ENCODE results near the gene NAPB.

NAPB gene

DNA sequence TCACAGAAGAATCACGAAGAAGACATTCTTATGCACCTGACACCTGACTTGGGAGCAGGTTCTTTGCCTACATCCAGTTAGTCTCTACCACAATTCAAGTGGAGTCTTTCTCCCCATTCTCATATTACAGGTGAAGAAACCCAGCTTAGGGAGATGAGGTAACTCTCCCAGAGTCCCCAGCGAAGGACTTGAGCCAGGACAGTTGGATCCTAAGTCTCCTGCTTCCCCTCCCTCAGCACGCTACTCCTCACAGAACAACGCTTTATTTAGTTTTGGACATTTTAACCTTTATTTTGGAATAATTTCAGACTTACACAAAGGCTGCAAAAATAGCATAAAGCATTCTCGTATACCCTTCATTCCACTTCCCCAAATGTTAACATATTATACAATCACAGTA lies 17.4 kb upstream of the NAPB start:
- Histone ChIP-seq H3K4me2 (ENCODE audit: insufficient read depth, low read length, poor library complexity, severe bottlenecking) (no peak overlapping the region), H2BK15ac (ENCODE audit: low read length) (no peak overlapping the region), H3K4ac (ENCODE audit: low read length) (no peak overlapping the region), H3K36me3 (replicated peaks in 1 of 2; ENCODE audit: control insufficient read depth in 2 of 2, insufficient read depth in 2 of 2, low read length in 2 of 2) (no peaks in the 10 kb centered on the region), H4K91ac (ENCODE audit: low read depth, low read length, poor library complexity) (no peak overlapping the region), H3K4me3 (ENCODE audit: low read length in 2 of 2) (no peak overlapping the region), H3K14ac (ENCODE audit: low read length) (no peak overlapping the region), H2AK5ac (ENCODE audit: low read depth, low read length) (no peak overlapping the region), H3K9ac (ENCODE audit: low read depth, low read length, poor library complexity) (no peak overlapping the region), H3K27ac (replicated peaks; ENCODE audit: low read length) (no peak overlapping the region), H4K8ac (ENCODE audit: low read depth, low read length) (no peak overlapping the region), H3K79me1 (ENCODE audit: low read depth, low read length) (no peaks in the 10 kb centered on the region), H2BK12ac (ENCODE audit: low read length) (no peak overlapping the region), H2BK5ac (ENCODE audit: low read length) (no peak overlapping the region), H3K27me3 (ENCODE audit: control insufficient read depth in 3 of 3, insufficient read depth in 3 of 3, low read depth in 1 of 3, low read length in 3 of 3) (peaks cover 0 to 66% (median 0%) of the 10 kb centered on the region in 3 experiments), H2BK120ac (ENCODE audit: low read depth, low read length) (no peak overlapping the region), H3K4me1 (ENCODE audit: control insufficient read depth in 2 of 2, insufficient read depth in 1 of 2, low read depth in 1 of 2, low read length in 2 of 2) (no peaks in the 10 kb centered on the region), H3K9me3 (replicated peaks in 1 of 2; ENCODE audit: control insufficient read depth in 2 of 2, insufficient read depth in 1 of 2, low read depth in 1 of 2, low read length in 2 of 2) (no peaks in the 10 kb centered on the region), H3K18ac (ENCODE audit: low read length) (no peak overlapping the region), H3K23ac (ENCODE audit: low read depth, low read length, poor library complexity) (no peak overlapping the region), H2AFZ (ENCODE audit: low read length) (no peak overlapping the region)
- no CpG with 5 or more reads among the region's 5 CpGs for WGBS, 2 donors (ENCODE audit: extremely low coverage in 2 of 2, insufficient read length in 2 of 2, insufficient replicate concordance in 1 of 2)
- DNase-seq (ENCODE audit: low spot score) = no peak

DNA sequence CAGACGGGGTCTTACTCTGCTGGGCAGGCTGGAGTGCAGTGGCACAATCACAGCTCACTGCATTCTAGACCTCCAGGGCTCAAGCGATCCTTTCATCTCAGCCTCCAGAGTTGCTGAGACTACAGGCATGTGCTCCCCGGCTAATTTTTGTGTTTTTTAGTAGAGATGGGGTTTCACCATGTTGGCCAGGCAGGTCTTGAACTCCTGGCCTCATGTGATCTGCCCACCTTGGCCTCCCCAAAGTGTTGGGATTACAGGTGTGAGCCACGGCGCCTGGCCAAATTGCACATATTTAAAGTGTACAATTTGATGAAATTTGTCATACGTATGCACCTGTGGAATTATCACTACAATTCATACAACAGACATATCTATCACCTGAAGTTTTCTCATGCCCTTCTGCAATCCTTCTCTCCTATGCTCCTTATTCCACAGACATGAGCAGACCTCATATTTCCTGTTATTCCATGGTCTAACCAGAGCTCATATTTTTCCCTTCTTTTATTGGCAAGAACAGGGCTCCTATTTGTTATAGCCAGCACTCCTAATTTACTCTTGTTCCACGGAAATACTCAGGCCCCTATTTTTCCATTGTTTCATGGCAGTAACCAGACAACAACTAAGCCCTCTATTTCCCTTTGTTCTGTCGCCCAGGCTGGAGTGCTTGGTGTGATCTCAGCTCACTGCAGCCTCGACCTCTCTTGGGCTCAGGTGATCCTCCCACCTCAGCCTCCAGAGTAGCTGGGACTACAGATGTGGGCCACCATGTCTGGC lies 16.0 kb upstream of the NAPB start:
- no CpG with 5 or more reads among the region's 9 CpGs for WGBS, 2 donors (ENCODE audit: extremely low coverage in 2 of 2, insufficient read length in 2 of 2, insufficient replicate concordance in 1 of 2)

DNA sequence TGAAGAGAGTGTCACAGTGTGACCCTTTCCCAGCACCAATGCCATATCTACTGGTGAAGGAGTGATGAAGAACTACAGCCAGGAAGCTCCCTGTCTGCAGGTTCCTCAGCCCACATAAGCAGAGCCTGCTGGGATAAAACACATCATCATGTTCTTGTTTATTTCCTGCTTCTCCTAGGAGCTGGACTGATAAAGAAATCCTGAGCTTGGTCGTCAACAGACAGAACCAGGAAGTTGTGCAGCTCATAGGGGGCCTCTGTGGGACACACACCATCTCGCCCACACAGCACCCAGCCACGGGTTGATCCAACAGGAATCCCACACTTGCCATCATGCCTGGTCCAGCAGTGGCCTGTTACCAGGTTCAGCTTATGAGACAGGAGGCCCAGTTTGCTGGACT lies 15.4 kb upstream of the NAPB start:
- H3K79me1 ChIP-seq (ENCODE audit: low read depth, low read length) = no peaks in the 10 kb centered on the region
- H2AK5ac ChIP-seq (ENCODE audit: low read depth, low read length) = no peak overlapping the region
- H3K9me3 ChIP-seq (replicated peaks in 1 of 2; ENCODE audit: control insufficient read depth in 2 of 2, insufficient read depth in 1 of 2, low read depth in 1 of 2, low read length in 2 of 2) = no peaks in the 10 kb centered on the region
- no peak overlapping the region for H3K4ac ChIP-seq (ENCODE audit: low read length)
- no peak for DNase-seq (ENCODE audit: low spot score)
- H2BK12ac ChIP-seq (ENCODE audit: low read length) = no peak overlapping the region
- no peaks in the 10 kb centered on the region for H3K4me1 ChIP-seq (ENCODE audit: control insufficient read depth in 2 of 2, insufficient read depth in 1 of 2, low read depth in 1 of 2, low read length in 2 of 2)
- H3K18ac ChIP-seq (ENCODE audit: low read length) = no peak overlapping the region
- H2AFZ ChIP-seq (ENCODE audit: low read length) = no peak overlapping the region
- no CpG with 5 or more reads among the region's 3 CpGs for WGBS, 2 donors (ENCODE audit: extremely low coverage in 2 of 2, insufficient read length in 2 of 2, insufficient replicate concordance in 1 of 2)
- H3K36me3 ChIP-seq (replicated peaks in 1 of 2; ENCODE audit: control insufficient read depth in 2 of 2, insufficient read depth in 2 of 2, low read length in 2 of 2) = no peaks in the 10 kb centered on the region
- H3K23ac ChIP-seq (ENCODE audit: low read depth, low read length, poor library complexity) = no peak overlapping the region
- H2BK15ac ChIP-seq (ENCODE audit: low read length) = no peak overlapping the region
- no peak overlapping the region for H2BK120ac ChIP-seq (ENCODE audit: low read depth, low read length)
- H3K4me3 ChIP-seq (ENCODE audit: low read length in 2 of 2) = no peak overlapping the region
- H4K91ac ChIP-seq (ENCODE audit: low read depth, low read length, poor library complexity) = no peak overlapping the region
- H3K9ac ChIP-seq (ENCODE audit: low read depth, low read length, poor library complexity) = no peak overlapping the region
- H2BK5ac ChIP-seq (ENCODE audit: low read length) = no peak overlapping the region
- H3K27me3 ChIP-seq (ENCODE audit: control insufficient read depth in 3 of 3, insufficient read depth in 3 of 3, low read depth in 1 of 3, low read length in 3 of 3) = peaks cover 0 to 53% (median 0%) of the 10 kb centered on the region in 3 experiments
- H4K8ac ChIP-seq (ENCODE audit: low read depth, low read length) = no peak overlapping the region
- H3K27ac ChIP-seq (replicated peaks; ENCODE audit: low read length) = no peak overlapping the region
- H3K4me2 ChIP-seq (ENCODE audit: insufficient read depth, low read length, poor library complexity, severe bottlenecking) = no peak overlapping the region
- H3K14ac ChIP-seq (ENCODE audit: low read length) = no peak overlapping the region

More for the DNA sequence above, 16.0 kb upstream of the NAPB start:
- Histone ChIP-seq H3K36me3 (replicated peaks in 1 of 2; ENCODE audit: control insufficient read depth in 2 of 2, insufficient read depth in 2 of 2, low read length in 2 of 2) (no peaks in the 10 kb centered on the region), H3K4me2 (ENCODE audit: insufficient read depth, low read length, poor library complexity, severe bottlenecking) (no peak overlapping the region), H2BK120ac (ENCODE audit: low read depth, low read length) (no peak overlapping the region), H2AFZ (ENCODE audit: low read length) (no peak overlapping the region), H2BK12ac (ENCODE audit: low read length) (no peak overlapping the region), H3K9ac (ENCODE audit: low read depth, low read length, poor library complexity) (no peak overlapping the region), H2BK5ac (ENCODE audit: low read length) (no peak overlapping the region), H3K4me3 (ENCODE audit: low read length in 2 of 2) (no peak overlapping the region), H4K8ac (ENCODE audit: low read depth, low read length) (no peak overlapping the region), H3K4me1 (ENCODE audit: control insufficient read depth in 2 of 2, insufficient read depth in 1 of 2, low read depth in 1 of 2, low read length in 2 of 2) (no peaks in the 10 kb centered on the region), H3K14ac (ENCODE audit: low read length) (no peak overlapping the region), H2AK5ac (ENCODE audit: low read depth, low read length) (no peak overlapping the region), H4K91ac (ENCODE audit: low read depth, low read length, poor library complexity) (no peak overlapping the region), H3K18ac (ENCODE audit: low read length) (no peak overlapping the region), H3K23ac (ENCODE audit: low read depth, low read length, poor library complexity) (no peak overlapping the region), H3K9me3 (replicated peaks in 1 of 2; ENCODE audit: control insufficient read depth in 2 of 2, insufficient read depth in 1 of 2, low read depth in 1 of 2, low read length in 2 of 2) (no peaks in the 10 kb centered on the region), H3K79me1 (ENCODE audit: low read depth, low read length) (no peaks in the 10 kb centered on the region), H3K4ac (ENCODE audit: low read length) (no peak overlapping the region), H2BK15ac (ENCODE audit: low read length) (no peak overlapping the region), H3K27ac (replicated peaks; ENCODE audit: low read length) (no peak overlapping the region), H3K27me3 (ENCODE audit: control insufficient read depth in 3 of 3, insufficient read depth in 3 of 3, low read depth in 1 of 3, low read length in 3 of 3) (peaks cover 0 to 53% (median 0%) of the 10 kb centered on the region in 3 experiments)
- DNase-seq (ENCODE audit: low spot score) = no peak

DNA sequence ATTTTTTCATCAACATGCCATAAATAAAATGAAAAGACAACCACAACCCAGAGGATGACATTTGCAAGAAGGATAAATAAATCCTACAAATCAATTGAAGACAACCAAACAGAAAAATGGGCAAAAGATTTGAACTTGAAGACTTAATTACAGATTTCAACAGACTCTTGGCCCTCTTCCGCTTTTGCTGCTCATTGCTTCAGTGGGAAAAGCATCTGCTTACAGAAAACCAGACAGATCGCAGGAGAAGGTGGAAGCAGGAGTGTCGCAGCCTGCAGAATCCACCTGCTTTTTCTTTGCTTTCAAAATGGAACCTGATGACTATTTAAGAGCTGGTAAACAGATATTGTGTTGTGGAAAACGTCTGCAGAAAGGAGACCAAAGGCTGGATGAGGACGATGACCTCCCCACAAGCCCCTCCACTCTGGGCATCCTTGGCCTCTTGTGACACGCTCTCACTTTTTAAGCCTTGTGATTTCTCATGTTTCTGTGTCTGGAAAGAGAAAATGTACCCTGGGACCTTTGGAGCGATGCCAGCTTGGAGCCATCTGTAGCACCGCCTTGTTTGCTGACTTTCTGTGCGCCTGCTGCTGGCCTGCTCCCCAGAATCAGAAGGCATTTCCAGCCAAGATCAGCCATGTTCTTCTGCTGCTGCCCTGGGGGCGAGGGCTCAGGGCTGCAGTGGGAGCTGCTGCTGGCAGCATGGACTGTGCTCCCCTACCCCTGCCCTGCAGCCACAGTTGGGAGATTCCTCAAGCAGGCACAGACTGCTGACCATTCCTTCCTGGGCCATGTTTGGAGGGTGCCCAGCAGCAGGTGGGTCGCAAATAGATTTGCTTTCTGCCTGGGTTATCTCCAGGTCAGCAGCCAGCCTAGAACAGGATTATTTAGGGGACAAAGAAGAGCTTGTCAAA lies 14.6 kb upstream of the NAPB start:
- H2AK5ac ChIP-seq (ENCODE audit: low read depth, low read length) = no peak overlapping the region
- H2BK5ac ChIP-seq (ENCODE audit: low read length) = no peak overlapping the region
- H3K36me3 ChIP-seq (replicated peaks in 1 of 2; ENCODE audit: control insufficient read depth in 2 of 2, insufficient read depth in 2 of 2, low read length in 2 of 2) = no peaks in the 10 kb centered on the region
- no peak overlapping the region for H2AFZ ChIP-seq (ENCODE audit: low read length)
- H3K23ac ChIP-seq (ENCODE audit: low read depth, low read length, poor library complexity) = peak overlapping the region; percentile 5
- H3K4me3 ChIP-seq (ENCODE audit: low read length in 2 of 2) = no peak overlapping the region
- H4K8ac ChIP-seq (ENCODE audit: low read depth, low read length) = no peak overlapping the region
- no peak for DNase-seq (ENCODE audit: low spot score)
- peak overlapping the region; percentile 2 for H3K18ac ChIP-seq (ENCODE audit: low read length)
- no peak overlapping the region for H3K27ac ChIP-seq (replicated peaks; ENCODE audit: low read length)
- H2BK120ac ChIP-seq (ENCODE audit: low read depth, low read length) = no peak overlapping the region
- WGBS, 2 donors (ENCODE audit: extremely low coverage in 2 of 2, insufficient read length in 2 of 2, insufficient replicate concordance in 1 of 2) = no CpG with 5 or more reads among the region's 11 CpGs
- no peak overlapping the region for H3K4ac ChIP-seq (ENCODE audit: low read length)
- H3K14ac ChIP-seq (ENCODE audit: low read length) = no peak overlapping the region
- H3K9ac ChIP-seq (ENCODE audit: low read depth, low read length, poor library complexity) = no peak overlapping the region
- no peaks in the 10 kb centered on the region for H3K4me1 ChIP-seq (ENCODE audit: control insufficient read depth in 2 of 2, insufficient read depth in 1 of 2, low read depth in 1 of 2, low read length in 2 of 2)
- H3K9me3 ChIP-seq (replicated peaks in 1 of 2; ENCODE audit: control insufficient read depth in 2 of 2, insufficient read depth in 1 of 2, low read depth in 1 of 2, low read length in 2 of 2) = no peaks in the 10 kb centered on the region
- peaks cover 0 to 53% (median 0%) of the 10 kb centered on the region in 3 experiments for H3K27me3 ChIP-seq (ENCODE audit: control insufficient read depth in 3 of 3, insufficient read depth in 3 of 3, low read depth in 1 of 3, low read length in 3 of 3)
- H2BK15ac ChIP-seq (ENCODE audit: low read length) = no peak overlapping the region
- no peak overlapping the region for H4K91ac ChIP-seq (ENCODE audit: low read depth, low read length, poor library complexity)
- no peaks in the 10 kb centered on the region for H3K79me1 ChIP-seq (ENCODE audit: low read depth, low read length)
- H3K4me2 ChIP-seq (ENCODE audit: insufficient read depth, low read length, poor library complexity, severe bottlenecking) = no peak overlapping the region
- no peak overlapping the region for H2BK12ac ChIP-seq (ENCODE audit: low read length)

Measured in neuronal stem cell (in vitro differentiated cells).